Common myeloid progenitor, CD34-positive (primary cell): Measurements from ENCODE around the gene UGT3A1.

Experiments
- CTCF ChIA-PET: fragments of 350-600 bp; sonication (Branson Sonifier 250); formaldehyde crosslinking; loops from one replicate; lab custom pipeline; 2021; ENCODE audit warnings: antibody characterized with exemption; lab: Charles Lee
- POLR2A ChIA-PET: fragments of 350-600 bp; sonication (Branson Sonifier 250); formaldehyde crosslinking; loops from one replicate; lab custom pipeline; 2021; ENCODE audit warnings: antibody characterized with exemption; lab: Charles Lee
- DNase-seq, 3 donors: peaks; one replicate each; pipeline versions ENCODE4 v3.0.0 to v3.0.0-alpha.2; 2013
- H3K27ac ChIP-seq, 2 experiments: 1 replicate in 1 of 2; 2 replicates in 1 of 2; pipeline ENCODE4 v1.7.0; 2013; ENCODE audit warnings: inconsistent platforms in 2 of 2, low read length in 2 of 2, mild to moderate bottlenecking in 2 of 2, low read depth in 1 of 2, moderate library complexity in 1 of 2; ENCODE audit not compliant: severe bottlenecking in 2 of 2, insufficient read depth in 1 of 2, poor library complexity in 1 of 2
- H3K27me3 ChIP-seq, 5 experiments: replicated peaks in 2 of 5; 1 replicate in 3 of 5; 2 replicates in 2 of 5; pipeline versions ENCODE4 v1.6.1 to v1.7.0; 2013; ENCODE audit warnings: low read length in 4 of 5, mild to moderate bottlenecking in 2 of 5, moderate library complexity in 2 of 5, inconsistent platforms in 1 of 5; ENCODE audit not compliant: insufficient read depth in 5 of 5, control insufficient read depth in 4 of 5
- H3K36me3 ChIP-seq, 4 experiments: 1 replicate in 2 of 4; 2 replicates in 2 of 4; pipeline versions ENCODE4 v1.6.1 to v1.7.0; 2013; ENCODE audit warnings: low read length in 3 of 4, control low read depth in 1 of 4, mild to moderate bottlenecking in 1 of 4; ENCODE audit not compliant: control insufficient read depth in 4 of 4, insufficient read depth in 4 of 4
- H3K4me1 ChIP-seq, 4 experiments: 1 replicate in 3 of 4; 2 replicates in 1 of 4; pipeline versions ENCODE4 v1.6.1 to v1.7.1; 2013; ENCODE audit warnings: low read length in 3 of 4, mild to moderate bottlenecking in 3 of 4, control low read depth in 1 of 4, inconsistent platforms in 1 of 4, moderate library complexity in 1 of 4; ENCODE audit not compliant: control insufficient read depth in 4 of 4, insufficient read depth in 4 of 4; ENCODE audit errors: control extremely low read depth in 1 of 4
- H3K4me3 ChIP-seq, 7 experiments: 1 replicate in 4 of 7; 2 replicates in 3 of 7; pipeline versions ENCODE4 v1.5.1 to v1.7.0; 2013; ENCODE audit warnings: mild to moderate bottlenecking in 7 of 7, low read length in 6 of 7, moderate library complexity in 6 of 7, inconsistent platforms in 2 of 7, low read depth in 2 of 7, control low read depth in 1 of 7; ENCODE audit not compliant: insufficient read depth in 4 of 7, control insufficient read depth in 1 of 7; ENCODE audit errors: extremely low read depth in 1 of 7
- H3K9me3 ChIP-seq, 5 experiments: 1 replicate in 4 of 5; 2 replicates in 1 of 5; pipeline versions ENCODE4 v1.6.1 to v1.7.1; 2013; ENCODE audit warnings: low read length in 4 of 5, mild to moderate bottlenecking in 2 of 5, inconsistent platforms in 1 of 5, low read depth in 1 of 5, moderate library complexity in 1 of 5; ENCODE audit not compliant: control insufficient read depth in 4 of 5, insufficient read depth in 2 of 5; ENCODE audit errors: control extremely low read depth in 1 of 5
- WGBS: methylation state at CpG from one replicate; pipeline ENCODE4 v1.1.5; 2013; ENCODE audit not compliant: insufficient coverage; 5-methylcytosine and 5-hydroxymethylcytosine counted together

Gene UGT3A1

DNA sequence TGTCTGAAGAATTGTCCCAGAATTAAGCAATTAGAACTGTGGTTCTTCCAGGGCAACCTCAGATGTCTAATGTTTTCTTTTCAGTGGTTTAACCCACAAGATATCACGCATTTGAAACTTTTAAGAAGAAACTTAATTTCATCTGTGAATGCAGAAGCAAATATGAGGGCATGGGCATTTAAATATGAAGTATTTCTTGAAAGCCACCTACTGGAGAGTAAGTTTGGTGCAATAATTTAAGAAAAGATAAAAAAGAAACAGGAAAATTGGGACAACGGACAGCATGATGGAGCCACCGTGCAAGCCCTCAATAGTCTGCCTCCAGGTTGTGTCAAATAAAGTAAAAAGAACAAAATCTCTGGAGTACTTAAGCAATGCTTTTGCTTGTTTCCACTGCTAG is 51.6 kb downstream of the UGT3A1 start:
- Histone ChIP-seq H3K4me3 (no peak overlapping the region), H3K4me1 (peaks cover 0 to 10% (median 1%) of the 10 kb centered on the region in 4 experiments), H3K27ac (no peak overlapping the region), H3K36me3 (no peaks in the 10 kb centered on the region), H3K27me3 (no peaks in the 10 kb centered on the region), H3K9me3 (no peaks in the 10 kb centered on the region)
- ChIA-PET POLR2A (no interaction called here), CTCF (interaction anchor here (1.0 kb wide), 1 partner anchor 15 kb away, joined by 3 read pairs; no protein-coding TSS in a partner anchor)
- 35% methylated on average over 2 of the region's 3 CpGs for WGBS
- DNase-seq = peak in 2 of 3 donors; percentile 17 to 26

DNA sequence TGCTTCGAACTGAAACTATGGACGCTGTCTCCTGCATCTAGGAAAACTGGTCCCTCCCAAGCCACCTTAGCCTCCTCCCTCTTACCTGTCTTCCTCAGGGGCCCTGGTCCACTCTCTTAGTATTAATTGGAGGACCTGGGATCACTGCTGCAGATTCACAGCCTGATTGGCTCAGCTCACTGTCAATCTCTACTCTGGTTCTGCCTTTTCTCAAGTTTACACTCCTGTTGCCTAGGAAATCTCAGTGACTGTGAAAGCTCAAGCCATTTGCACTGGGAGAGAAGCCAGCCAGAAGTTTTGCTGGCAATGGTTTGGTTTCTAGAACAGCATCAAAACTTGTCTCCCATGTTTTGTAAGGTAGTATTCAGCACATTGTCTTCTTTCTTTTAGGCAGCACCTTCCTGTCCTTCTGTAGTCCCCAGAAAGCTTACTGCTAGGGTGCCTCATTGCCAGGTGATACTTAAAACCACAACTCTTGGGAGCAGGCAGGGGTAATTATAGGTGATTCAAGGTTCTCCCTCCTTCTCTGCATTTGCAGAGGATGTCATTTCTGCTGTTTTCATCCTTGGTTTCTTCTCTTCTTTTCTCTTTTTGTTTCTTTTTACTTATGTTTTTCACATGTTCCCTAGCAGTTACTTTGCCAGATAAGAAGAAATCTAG is 52.5 kb downstream of the UGT3A1 start, which contains the start of gene CAPSL:
CAPSL (minus strand) TSS at position 55 of the 660 bp plus-strand sequence. CDS start 17,502 bp downstream, outside the sequence.
- ChIA-PET CTCF (interaction anchor here (1.1 to 1.5 kb wide), 3 partner anchors 10 to 288 kb away, joined by 4 to 7 read pairs (median 5); no protein-coding TSS in a partner anchor), POLR2A (no interaction called here)
- Histone ChIP-seq H3K27ac (no peak within 1 kb of the TSS), H3K4me3 (peak within 1 kb of the TSS in 1 of 7 experiments; percentile 40), H3K9me3 (no peaks in the 10 kb centered on the region), H3K36me3 (no peaks in the 10 kb centered on the region), H3K27me3 (no peaks in the 10 kb centered on the region), H3K4me1 (peaks cover 0 to 10% (median 1%) of the 10 kb centered on the region in 4 experiments)
- 78% methylated on average over 2 of the region's 2 CpGs for WGBS
- peak; percentile 72 to 88 (median 86) for DNase-seq

- Histone ChIP-seq H3K27ac (no peak overlapping the region), H3K9me3 (no peaks in the 10 kb centered on the region), H3K36me3 (no peaks in the 10 kb centered on the region), H3K4me3 (no peak overlapping the region), H3K4me1 (peaks cover 2 to 20% (median 18%) of the 10 kb centered on the region in 4 experiments), H3K27me3 (peaks cover 0 to 6% (median 0%) of the 10 kb centered on the region in 5 experiments)
- WGBS = 49% methylated on average over 8 of the region's 13 CpGs
- ChIA-PET CTCF (interaction anchor here (0.5 to 10.3 kb wide), 26 partner anchors 9 to 1512 kb away, joined by 3 to 127 read pairs (median 4); partner anchors contain the start of gene CAPSL), POLR2A (no interaction called here)
- DNase-seq = peak; percentile 63 to 85 (median 76)
These were observed 64.7 kb downstream of the UGT3A1 start for GRCh38 chr5:35926389-35927051.

DNA sequence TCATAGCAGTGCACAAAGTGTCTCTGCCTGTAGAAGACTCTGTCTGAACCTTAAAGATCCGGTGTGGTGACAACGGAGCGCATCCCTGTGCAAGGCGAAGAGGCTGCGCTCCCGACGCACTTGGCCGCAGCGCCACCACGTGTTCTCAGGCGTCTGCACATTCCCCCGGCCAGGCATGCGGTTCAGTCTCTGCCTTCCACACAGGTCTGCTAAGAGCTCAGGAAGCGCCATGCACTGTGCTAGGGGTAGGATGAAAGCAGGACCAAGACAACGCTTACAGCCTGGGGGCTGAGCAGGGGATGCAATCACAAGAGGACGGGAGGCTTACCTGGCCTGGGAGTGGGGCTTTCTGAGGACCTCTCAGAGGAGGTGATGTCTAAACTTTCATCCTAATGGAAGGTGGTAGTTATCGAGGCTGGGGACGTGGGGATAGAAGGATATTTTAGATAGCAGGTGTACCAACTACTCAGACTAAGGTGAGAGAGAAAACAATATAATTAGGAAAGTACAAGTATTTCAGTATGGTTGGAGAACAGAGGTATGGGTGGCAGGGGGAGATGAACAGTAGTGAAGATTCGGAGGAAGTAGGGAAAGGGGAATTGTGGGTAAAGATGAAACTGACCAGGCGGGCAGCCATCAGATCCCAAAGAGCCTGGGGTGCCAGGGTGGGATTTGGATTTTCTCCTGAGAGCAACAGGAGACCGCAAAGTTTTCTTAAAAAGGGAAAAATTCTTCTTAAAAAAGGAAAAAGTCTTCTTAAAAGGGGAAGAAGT is 66.1 kb downstream of the UGT3A1 start:
- Histone ChIP-seq H3K36me3 (no peaks in the 10 kb centered on the region), H3K4me3 (peak overlapping the region in 4 of 7 experiments; percentile 5 to 28 (median 11)), H3K27me3 (peaks cover 0 to 6% (median 0%) of the 10 kb centered on the region in 5 experiments), H3K9me3 (peaks cover 0 to 2% (median 0%) of the 10 kb centered on the region in 5 experiments), H3K4me1 (peaks cover 2 to 20% (median 18%) of the 10 kb centered on the region in 4 experiments), H3K27ac (no peak overlapping the region)
- ChIA-PET CTCF (interaction anchor here (0.6 to 10.3 kb wide), 33 partner anchors 9 to 837 kb away, joined by 3 to 127 read pairs (median 4); no protein-coding TSS in a partner anchor), POLR2A (no interaction called here)
- 7% methylated on average over 18 of the region's 21 CpGs for WGBS
- peak; percentile 51 to 83 (median 82) for DNase-seq

- Histone ChIP-seq H3K36me3 (no peaks in the 10 kb centered on the region), H3K9me3 (peaks cover 0 to 8% (median 2%) of the 10 kb centered on the region in 5 experiments), H3K4me3 (peak overlapping the region in 2 of 7 experiments; percentile 14 to 28), H3K27me3 (peaks cover 0 to 6% (median 0%) of the 10 kb centered on the region in 5 experiments), H3K4me1 (peaks cover 2 to 20% (median 18%) of the 10 kb centered on the region in 4 experiments), H3K27ac (no peak overlapping the region)
- POLR2A ChIA-PET = no interaction called here
- peak in 2 of 3 donors; percentile 35 to 44 for DNase-seq
- CTCF ChIA-PET = interaction anchor here (0.6 to 10.3 kb wide), 25 partner anchors 10 to 832 kb away, joined by 3 to 127 read pairs (median 3); no protein-coding TSS in a partner anchor
- WGBS = 58% methylated on average over 6 of the region's 10 CpGs
These were observed 66.9 kb downstream of the UGT3A1 start for GRCh38 chr5:35924122-35924949.

DNA sequence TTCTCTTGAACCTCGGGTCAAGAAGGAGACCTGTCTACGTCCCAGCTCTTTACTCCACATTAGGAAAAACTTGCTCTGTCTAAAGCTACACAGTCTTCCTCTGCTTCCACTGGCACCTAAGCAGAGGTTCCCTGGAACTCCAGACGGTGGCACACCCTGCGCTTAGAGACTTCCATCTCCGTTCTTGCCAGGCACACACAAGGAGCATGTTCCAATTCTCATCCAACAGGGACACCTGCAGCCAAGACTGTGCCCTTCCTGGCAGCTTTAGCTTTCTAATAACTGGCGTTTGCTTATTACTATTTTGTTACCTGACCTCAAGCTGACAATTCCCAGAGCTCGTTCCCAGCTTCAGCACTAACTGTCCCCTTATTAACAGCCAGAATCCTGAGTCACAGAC is 68.7 kb downstream of the UGT3A1 start:
- ChIA-PET CTCF (interaction anchor here (1.2 to 10.3 kb wide), 3 partner anchors 143 to 271 kb away, joined by 3 to 127 read pairs (median 4); no protein-coding TSS in a partner anchor), POLR2A (no interaction called here)
- Histone ChIP-seq H3K4me1 (peaks cover 2 to 20% (median 18%) of the 10 kb centered on the region in 4 experiments), H3K9me3 (peaks cover 0 to 8% (median 2%) of the 10 kb centered on the region in 5 experiments), H3K27me3 (peaks cover 0 to 6% (median 0%) of the 10 kb centered on the region in 5 experiments), H3K36me3 (no peaks in the 10 kb centered on the region), H3K27ac (no peak overlapping the region), H3K4me3 (no peak overlapping the region)
- no peak for DNase-seq
- WGBS = 91% methylated on average over 7 of the region's 7 CpGs
